Renal pelvis (tissue), 4 donors: ENCODE data around the gene S100A13. TPM values are rescaled to one million over a fixed set of nuclear protein-coding genes. Genes with fewer than 3 reads are reported as not detected.

Source experiments
- DNase-seq: peaks from one replicate; pipeline ENCODE4 v3.0.0-alpha.2; 2013
- polyA plus RNA-seq, 3 donors: library from polyadenylated mRNA; unstranded; fragments of 120-200 nt; gene quantifications; one replicate each; pipeline ENCODE4 v1.2.1, GENCODE V29; 2013; ENCODE audit not compliant: insufficient read length in 3 of 3

S100A13 gene
- polyA plus RNA-seq, 3 donors, result 164 to 188 (median 168) TPM

DNA sequence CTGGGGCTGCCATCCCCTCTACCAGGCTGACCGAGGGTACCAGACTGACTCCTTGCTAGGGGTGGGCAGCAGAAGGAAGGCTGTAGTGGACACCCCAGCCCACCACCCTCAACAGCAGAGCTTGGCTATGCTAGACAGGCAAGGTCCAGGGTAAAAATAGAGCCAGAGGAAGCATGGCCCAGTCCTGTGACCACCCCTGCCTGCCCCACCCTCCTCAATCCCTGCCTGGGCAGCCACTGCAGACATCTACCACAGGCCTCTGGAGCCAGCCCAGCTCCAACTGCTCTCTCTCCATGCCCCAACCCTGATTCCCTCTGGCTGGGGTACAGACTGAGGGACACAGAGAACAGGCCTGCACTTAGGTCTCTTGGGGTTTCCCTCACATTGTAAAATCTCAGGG is 2.7 kb upstream of the S100A13 start:
- DNase-seq, result no peak

DNA sequence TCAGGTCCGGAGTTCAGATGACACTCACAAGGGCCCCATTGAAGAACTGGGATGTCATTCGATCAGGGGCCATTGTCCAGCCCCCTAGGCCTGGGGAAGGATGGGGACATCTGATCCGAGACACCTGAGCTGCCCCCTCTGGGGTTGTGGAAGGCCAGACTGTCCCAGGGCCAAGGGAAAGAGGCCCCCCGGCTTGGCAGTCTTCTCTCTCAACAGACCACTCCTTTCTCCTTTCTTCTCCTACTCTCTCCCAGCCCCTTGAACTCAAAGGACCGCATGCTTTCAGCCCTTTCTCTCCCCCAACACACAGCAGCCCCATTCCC is 2.0 kb upstream of the S100A13 start:
- no peak for DNase-seq

DNA sequence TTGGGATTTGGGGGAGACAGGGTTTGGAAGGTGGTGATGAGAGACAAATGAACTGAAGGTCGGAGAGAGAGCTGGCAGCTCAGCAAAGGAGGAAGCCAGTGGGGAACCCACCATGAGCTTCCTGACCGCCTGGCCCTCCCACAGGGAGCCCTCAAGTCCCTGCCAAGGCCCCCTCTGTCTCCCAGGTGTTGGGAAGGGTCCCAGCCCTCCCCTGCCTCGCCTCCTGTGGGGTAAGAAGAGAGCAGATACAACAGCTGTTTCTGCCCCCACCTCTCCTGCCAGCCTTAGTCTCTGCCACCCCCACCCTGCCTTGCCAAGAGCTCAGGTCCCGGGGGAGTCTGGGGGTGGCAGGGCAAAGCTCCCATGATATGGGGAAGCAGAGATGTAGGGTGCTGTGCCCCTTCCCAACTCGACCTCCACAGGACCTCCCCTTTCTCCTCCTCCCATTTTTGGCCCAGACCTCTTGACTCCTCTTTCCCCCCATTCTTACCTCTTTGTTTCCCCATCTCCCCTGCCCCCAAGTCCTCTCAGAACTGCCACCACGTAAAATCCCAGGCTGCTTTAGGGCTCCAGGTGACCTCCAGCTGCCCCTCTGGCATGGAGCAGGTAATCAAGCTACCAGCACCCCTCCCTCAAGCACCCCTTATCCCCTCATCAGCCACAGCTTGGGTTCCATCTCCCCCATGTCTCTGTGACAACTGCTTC is 1.5 kb upstream of the S100A13 start:
- DNase-seq, result no peak

DNA sequence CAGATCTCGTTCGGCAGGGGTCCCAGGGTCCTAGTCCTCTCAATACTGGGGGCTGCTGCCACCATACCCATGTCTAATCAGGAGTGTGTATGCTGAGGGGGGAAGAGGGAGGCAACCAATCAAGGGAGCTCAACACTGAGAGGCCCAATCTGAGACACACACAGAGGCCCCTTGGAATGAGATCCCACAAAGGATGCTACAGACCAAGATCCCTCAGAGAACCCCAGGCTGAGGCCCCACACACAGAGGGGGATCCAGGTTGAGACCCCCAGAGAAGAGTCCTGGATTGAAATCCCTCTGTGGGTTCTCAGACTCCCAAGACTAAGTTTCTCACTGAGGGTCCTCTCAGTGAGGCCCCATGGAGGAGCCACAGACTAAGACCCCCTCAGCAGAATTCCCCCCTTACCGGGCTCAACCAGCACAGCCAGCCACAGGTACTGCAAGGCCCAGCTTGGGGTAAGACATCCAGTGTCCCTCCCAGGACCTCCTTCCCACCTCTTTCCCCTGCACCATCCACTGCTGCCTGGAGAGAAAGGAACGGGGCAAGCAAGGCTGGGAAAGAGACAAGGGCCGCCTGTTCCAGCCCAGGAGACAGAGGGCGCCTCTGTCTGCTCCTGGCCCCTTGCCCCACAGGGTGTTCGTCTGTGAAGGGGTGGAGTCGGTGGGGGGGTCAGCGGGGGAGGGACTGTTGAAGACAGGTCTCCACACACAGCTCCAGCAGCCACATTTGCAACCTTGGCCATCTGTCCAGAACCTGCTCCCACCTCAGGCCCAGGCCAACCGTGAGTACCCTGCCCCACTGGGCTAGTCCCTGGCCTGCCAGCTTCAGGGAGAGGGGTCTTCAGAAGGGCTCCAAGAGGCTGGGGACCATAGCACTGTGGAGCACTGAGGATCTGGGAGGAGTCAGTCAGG is 666 bp upstream of the S100A13 start, which contains the start of gene S100A1:
TSS of gene S100A1 (plus strand) at position 720 of the 912 bp plus-strand sequence. CDS start 2,088 bp downstream, outside the sequence.
- DNase-seq, result no peak

DNA sequence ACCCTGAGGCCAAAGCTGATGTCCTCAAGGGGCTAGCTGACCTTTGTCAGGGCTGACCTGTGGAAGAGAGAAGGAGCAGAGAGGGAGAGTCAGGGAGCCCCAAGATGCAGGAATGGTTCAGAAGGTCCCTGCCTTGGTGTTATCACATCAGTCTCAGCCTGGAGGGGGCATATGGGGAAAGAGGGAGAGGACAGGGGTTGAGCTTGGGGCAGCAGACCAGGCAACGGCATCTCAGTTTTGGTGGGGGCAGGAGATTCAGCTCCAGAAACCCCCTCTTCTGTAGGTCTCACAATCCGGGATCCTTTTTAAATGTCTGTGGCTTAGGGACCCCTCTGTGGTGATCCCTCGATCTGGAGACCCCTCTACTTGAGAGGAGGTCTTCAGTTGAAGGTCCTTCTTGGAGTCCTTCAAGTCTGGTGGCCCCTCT is 815 bp downstream of the S100A13 start:
- DNase-seq, result no peak

DNA sequence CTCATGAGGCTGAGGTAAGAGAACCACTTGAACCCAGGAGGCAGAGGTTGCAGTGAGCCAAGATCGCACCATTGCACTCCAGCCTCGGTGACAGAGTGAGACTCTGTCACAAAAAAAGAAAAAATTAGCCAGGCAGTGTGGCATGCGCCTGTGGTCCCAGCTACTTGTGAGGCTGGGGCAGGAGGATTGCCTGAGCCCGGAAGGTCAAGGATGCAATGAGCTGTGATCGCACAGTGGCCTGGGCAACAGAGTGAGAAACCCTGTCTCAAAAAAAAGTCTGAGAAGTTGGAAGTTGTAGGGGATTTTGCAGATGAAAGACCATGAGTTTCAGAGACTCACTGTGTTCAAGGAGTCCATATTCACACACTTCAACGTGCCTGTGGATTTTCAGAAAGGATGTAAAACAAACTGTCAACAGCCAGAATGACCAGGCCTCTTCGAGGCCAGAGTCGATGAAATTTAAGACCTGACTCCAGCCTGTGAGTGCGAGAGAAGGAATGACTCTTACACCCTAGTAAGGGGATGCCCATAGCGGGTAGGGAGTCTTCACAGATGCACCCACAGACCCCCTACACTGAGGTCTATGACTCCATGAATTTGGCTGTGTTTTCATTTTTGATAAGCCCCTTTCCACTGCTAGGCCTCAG is 2.2 kb downstream of the S100A13 start:
- no peak for DNase-seq

DNA sequence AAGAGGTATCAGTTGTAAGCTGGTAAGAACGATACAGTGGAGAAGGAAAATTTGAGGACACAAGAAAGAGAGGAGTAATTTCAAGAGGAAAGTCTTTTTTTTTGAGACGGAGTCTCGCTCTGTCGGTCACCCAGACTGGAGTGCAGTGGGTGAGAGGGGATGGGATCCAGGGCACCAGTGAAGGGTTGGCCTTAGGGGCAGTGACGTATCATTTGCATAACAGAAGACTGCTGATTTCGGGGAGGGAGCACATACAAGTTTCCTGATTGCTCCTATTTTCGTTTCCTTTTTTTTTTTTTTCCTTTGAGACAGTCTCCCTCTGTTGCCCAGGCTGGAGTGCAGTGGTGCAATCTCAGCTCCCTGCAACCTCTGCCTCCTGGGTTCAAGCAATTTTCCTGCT is 4.2 kb downstream of the S100A13 start:
- no peak for DNase-seq

DNA sequence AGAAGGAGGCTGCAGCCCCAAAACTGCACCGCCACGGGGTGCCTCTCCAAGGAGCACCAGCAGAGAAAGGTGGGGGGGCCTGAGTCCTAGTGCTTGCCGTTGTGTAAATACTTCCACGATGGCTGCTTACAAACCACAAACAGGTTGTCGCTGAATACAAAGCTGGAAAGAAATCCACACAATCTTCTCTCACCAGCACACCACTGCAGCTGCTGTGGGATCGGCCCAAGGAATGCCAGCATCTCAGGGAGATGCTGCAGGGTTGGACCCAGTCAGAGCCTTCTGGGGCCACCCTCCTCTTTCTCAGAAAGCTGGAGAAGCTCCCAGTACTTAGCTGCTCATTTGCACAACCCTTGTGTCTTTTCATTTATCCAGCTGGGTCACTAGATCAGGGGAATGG is 8.1 kb downstream of the S100A13 start:
- DNase-seq, result no peak

DNA sequence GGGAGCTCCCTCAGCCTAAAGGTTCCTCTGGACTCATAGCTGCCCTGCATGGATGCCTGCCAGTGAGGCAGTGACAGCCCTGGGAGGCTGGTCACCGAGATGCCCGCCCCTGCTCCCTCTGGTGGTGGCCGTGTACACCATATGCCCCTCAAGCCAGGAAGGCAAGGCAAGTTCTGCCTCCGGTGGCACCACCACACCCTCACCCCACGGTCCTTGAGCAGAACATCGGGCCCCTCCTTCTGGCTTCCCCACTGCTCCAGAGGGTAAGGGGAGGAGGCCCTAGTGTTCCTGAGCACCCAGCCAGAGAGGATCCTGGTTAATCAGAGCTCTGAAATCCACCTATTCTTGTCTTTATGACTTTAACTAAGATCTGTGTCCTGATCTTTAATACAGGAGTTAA is 9.6 kb downstream of the S100A13 start:
- peak; percentile 64 for DNase-seq

DNA sequence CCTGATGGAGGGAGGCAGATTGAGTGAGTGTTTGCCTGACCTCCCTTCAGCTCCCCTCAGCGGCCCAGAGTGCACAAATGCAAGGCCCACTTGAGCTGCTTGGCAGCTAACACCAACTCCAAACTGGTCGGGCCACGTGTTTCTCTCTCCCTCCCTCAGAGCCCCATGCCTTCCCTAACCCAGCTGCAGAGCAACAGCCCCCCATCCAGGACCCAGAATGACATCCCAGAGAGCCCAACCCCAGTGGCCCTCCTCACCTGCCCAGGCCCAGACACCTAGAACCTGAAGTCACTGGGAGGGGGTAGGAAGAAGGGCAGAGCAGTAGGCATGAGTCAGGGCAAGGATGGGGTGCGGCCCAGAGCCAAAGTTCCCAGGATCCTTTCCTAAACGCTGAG is 10.4 kb downstream of the S100A13 start:
- DNase-seq, result no peak

DNA sequence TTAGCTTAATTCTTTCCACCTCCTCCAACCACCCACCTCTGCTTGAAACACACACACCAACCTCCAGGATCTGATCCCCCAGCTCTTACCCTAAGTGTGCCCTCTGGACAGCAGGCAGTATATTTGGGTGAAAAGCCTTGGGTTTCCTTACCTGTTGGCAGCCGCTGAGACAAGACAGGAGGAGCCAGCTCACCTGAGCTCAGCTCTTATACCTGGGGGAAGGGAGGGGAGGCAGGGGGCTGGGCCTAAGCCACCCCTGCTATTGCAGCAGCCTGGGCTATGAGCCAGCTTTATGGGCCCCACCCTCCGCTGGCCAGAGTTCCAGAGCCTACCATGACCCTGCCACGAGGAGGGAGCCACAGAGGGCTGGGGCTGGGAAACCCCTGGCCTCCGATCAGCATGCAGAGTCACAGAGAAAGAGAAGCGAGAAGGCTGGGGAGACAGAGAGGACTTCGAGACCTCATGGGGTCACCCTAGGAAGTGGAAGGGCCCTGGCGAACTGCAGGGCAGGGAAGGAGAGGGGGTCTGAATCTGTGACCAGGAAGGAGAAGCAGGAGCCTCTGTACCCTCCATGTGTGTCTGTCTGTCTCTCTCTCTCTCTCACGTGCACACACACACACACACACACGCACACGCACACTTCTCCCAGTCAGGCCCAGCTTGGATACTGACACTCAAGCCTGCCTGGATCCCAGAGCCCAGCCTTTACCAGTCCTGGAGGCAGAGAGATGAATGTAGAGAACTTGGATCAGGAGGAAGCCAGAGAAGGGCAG is 11.0 kb downstream of the S100A13 start, which contains the start of gene S100A14:
TSS of gene S100A14 (minus strand) at position 182 of the 773 bp plus-strand sequence. CDS start 467 bp downstream, outside the sequence.
- DNase-seq, result no peak

DNA sequence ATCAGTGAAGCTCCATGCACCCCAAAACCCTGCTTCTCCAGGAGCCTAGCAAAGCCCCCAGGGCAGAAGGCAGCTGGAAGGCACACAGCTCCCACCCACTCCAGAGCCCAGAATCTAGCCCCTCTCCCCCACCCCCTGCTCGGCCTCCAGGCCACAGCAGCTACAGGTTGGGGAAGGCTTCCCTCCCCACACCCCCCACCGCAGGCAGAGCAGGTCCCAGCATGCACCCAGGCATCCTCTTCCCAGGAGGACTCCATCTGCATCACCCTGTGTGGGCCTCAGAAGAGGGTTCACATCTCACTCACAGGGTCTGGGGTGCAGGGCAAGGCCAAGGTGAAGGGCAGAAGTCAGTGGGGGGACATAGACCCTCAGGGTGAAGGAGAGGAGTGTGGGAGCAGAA is 11.9 kb downstream of the S100A13 start:
- no peak for DNase-seq

DNA sequence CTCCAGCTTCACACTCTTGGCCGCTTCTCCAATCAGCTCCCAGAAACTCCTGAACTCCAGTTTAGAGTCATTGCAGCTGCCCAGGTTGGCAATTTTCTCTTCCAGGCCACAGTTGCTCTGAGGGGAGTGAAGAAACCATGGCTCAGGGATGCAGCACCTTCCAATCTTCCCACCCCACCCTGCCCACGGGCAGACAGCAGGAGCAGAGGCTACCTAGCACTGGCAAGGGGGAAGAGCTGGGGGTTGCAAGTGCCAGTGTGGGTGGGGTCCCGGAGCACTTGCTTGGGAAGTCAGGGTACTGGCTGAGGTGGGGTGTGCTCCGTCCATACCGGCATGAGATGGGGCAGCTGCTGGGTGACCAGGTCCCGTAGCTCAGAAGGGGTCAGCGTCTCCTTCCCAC is 12.4 kb downstream of the S100A13 start:
- DNase-seq, result no peak

DNA sequence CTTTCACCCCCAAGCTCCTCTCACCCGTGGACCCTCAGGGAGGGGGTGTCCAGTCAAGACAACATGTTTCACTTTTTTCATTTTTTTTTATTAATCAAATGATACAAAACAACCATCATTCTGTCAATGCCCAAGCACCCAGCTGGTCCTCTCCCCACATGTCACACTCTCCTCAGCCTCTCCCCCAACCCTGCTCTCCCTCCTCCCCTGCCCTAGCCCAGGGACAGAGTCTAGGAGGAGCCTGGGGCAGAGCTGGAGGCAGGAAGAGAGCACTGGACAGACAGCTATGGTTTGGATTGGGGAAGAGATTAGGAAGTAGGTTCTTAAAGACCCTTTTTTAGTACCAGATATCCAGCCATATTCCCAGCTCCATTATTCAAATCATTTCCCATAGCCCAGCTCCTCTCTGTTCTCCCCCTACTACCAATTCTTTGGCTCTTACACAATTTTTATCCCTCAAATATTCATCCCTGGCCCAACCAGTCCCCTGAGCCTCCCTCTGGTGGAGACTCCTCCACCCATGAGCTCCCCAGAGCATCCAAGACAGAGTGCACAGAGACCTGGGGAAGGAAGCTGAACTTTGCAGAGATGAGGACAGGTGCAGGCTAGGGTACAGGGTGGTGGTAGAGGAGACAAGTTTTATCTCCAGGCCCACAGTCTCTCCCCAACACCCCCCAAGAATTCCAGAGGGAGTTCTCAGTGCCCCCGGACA is 13.0 kb downstream of the S100A13 start:
- DNase-seq, result no peak

DNA sequence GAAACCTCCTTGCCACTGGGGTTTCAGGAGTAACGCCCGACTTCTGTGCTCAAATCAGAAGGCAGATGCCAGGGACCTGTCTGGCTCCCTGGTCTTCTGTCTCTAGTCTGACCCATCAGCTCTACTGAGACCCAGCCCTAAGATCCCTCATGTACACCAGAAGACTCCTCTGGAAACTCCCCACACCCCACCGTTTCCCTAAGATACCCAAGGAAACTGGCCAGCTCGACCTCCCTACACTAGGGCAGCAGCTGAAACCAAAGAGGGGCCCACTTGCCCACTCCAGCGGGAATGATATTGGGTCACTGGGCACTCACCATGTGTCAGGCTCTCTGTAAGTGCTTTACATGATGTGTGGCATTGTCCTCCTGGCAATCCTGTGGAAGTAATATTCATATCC is 13.9 kb downstream of the S100A13 start:
- DNase-seq, result no peak

DNA sequence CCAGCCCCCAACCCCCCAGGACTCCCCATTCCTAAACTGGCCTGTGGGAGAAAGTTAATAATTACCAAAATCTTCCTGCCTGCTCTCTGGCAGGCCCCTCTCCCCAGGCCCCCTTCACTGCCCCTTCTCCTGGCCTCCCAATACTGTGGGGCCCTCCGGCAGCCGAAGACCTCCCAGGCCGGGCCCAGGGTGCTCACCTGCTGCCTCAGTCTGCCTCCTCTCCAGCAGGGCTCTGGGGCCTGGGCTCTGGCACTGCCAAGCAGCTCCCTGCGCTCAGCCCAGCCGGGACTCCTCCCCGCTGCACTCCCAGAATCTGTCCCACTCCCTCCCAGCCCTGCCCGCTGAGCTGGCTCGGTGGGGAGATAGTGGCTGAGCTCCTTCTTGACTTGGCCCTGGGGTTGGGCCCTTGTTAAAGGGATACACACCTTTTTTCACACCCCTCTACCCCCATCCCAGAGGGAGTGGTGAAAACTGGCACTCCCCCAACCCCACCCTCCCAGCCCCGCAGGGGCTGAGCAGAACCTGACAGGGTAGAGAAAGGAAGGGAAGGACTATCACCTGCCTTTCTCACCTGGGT is 14.5 kb downstream of the S100A13 start, which contains the start of gene S100A16:
TSS of gene S100A16 (minus strand) at position 383 of the 577 bp plus-strand sequence. CDS start 4,986 bp downstream, outside the sequence.
- DNase-seq, result no peak

DNA sequence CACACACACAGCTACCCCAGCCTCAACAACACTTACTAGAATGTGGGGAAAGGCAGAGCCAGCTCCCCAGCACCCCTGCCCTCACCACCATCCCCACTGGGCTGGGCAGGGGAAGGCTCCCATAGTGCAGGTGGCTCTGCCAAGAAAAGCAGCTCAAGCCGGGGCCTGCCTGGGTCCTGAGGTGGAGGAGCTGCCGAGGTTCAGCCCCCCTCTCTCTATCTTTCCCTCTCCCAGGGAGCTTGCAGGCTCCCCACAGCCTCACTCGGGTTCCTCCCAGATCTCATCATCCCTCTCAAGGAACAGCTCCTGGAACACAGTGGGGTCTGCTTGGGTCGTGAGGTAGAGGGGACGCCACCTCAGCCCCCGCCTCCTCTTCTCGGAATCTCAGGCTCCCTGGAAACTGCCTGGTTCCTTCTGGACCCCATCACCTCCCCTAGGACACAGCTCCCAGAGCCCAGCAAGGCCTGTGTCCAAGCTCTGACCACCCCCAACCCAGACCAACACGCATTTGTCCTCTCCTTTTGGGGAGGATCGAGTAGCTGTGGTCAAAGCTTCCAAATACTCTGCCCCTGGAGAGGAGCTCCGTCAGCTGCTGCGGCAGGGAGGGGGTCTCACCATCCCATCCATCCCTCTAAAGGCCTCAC is 15.1 kb downstream of the S100A13 start:
- DNase-seq, result no peak

DNA sequence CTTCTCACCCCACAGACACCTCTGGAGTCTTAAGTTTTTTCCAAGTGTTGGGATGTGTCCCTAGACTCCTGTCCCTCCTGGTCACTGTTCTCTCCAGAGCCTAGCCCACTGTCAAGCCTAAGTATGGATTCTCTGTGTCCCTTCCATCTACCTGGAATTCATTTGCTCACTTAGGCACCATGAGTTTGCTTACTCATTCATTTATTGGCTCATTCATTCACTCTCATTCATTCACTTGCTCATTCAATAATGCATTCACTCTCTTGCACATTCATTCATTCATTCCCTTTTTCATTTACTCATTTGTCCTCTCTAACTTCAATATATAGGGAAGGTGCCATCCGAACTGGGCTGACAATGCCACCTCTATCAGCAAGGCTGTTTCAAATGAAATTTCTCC is 15.9 kb downstream of the S100A13 start:
- DNase-seq, result no peak

DNA sequence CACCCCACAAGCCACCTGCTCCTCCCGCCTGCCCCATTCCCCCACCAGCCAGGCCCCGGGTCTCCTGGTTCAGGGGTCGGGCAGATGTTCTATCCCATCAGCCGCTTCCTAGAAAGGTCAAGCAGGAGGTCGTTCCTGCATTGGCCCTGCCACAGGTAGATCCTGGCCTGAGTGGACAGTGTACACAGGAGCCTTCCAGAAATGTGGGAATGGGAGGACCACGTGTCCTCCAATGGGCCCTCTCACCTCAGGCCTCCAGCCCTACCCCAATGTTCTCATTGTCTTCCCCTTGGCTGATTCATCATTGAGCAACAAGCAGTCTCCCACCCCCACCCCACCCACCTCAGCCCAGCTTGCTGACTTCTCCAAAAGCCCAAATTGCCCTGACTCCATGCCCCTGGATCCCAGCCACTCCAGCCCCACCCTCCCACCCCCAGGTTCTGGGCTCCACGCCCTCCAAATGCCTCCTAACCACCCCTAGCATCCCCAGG is 16.4 kb downstream of the S100A13 start:
- DNase-seq, result no peak

DNA sequence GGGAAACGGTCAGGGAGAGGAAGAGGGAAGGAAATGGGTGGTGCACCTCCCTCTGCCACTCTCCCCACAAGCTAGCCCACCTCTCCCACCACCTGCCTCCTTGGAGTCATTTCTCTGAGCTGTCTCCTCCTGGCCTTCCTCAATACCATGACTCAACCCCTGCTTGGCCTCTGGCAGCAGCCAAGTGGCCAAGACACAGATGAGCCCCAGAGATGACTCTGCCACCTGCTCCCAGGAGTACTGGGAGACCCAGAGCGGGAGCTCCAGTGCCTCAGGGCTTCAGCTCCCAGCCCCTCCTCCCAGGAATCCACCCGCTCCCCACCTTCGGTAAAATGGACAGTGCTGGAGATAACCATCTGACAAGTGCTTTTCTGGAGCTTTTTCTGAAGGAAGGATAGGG is 17.0 kb downstream of the S100A13 start:
- DNase-seq, result no peak
